AG20443 (cell line): ENCODE measurements around the gene SORCS2.
A peak's percentile ranks its signal among the peaks of the same experiment; 100 is the strongest.

ENCODE experiments used
- DNase-seq: peaks from one replicate; pipeline ENCODE4 v3.0.0; 2012; ENCODE audit warnings: low spot score, mixed read lengths

Gene SORCS2

DNA sequence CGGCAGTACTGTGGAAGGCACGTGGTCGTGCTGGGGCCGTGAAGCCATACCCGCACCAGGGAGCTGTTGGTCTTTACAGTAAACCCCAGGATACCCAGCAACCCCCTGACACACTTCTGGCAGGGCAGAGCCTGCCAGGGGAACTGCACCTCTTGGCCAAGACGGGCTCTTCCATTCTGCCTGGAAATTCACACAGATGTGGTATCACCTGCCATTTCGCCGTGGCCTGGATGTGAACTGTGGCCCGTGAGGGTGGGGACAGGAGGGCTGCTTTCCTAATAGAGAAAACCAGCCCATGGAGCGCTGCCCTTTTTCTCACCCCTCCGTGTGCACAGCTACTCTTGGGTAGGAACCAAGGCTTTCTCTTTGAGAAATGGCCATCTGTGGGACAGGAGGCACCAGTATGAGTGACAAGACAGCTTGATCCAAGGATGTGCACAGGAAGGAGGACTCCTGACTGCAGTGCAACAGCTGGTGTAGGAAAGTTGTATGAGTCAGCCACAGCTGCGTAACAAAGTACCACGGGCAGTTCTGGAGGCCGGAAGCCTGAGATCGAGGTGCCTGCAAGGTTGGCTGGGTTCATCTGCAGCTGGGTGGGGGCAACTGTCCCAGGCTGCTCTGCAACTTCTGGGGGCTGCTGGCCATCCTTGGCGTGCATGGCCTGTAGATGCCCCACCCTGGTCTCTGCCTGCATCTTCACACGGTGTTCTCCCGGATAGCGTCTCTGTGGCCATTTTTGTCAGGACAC lies 146.7 kb downstream of the SORCS2 start:
- no peak for DNase-seq

DNA sequence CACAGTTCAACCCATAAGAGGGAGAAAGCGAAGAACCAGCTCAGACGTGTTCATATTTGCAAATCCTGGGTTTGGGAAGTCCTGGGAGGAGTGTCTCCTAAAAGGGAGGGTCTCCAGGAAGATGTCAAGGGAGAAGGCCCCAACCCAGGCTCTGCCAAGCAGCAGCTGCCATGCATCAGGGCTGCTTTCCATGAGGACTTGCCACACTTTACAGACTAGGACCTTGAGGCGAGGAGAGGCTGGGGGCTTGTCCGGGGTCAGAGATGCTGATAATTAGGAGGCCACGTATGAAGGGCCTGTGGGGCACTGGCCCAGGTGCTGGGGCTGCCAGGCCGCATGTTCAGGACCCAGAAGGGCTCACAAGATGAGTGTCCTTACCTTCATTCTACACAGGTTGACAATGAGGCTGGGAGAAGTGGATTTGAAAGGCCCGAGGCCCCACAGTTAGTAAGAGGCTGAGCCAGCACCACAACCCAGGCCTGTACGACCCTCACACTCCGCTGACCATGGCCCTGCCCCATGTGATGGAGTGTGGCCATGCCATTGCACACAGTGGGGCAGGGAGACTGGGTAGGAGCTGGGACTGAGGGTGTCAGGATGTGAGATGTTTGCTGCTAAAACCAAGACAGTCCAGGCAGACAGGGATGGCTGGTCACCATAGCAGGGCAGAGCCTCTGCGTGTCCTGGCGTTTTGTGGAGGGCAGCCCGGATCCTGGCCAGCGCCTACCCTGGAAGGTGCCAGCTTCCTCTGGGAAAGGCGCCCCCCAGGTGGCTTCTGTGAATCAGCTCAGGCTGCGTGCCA lies 147.6 kb downstream of the SORCS2 start:
- DNase-seq = no peak

DNA sequence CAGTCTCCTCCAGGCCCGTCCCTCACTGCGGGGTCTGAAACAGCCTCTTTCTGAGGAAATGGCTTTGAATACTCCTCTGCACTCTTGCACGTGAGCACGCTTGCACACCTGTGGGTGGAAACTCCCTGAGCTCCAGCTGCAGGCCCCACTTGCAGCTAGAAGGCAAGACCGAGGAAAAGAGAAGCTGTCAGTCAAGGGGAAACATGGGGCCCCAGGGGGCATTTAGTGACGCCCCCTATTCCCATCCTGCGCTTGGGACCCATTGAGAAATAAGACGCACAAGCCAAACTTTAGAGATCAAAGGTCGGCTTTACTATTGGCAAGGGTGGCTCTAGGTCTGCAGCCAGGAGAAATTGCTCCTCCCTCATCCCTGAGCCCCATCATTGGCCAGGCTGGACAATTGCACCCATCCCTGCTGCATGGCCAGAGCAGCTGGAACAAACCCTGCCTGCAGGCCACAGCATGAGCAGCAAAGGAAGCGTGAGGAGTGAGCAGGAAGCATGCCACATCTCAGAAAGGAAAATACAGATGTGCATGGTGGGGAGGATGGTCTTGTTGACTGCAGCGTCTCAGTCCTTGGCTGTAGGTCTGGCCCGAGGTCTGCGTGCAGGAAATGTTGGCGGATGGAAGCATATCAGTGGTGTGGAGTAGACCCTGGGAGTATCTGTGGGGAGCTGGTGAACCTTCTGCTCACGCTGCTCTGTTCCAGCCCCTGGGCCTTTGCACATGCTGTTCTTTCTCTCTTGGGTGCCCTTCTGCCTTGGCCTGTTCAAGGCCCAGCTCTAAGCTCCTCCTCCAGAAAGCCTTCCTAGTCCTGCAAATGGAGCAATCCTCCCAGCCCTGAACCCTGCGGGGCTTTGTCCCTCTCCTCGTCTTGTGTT lies 148.5 kb downstream of the SORCS2 start:
- DNase-seq = no peak

DNA sequence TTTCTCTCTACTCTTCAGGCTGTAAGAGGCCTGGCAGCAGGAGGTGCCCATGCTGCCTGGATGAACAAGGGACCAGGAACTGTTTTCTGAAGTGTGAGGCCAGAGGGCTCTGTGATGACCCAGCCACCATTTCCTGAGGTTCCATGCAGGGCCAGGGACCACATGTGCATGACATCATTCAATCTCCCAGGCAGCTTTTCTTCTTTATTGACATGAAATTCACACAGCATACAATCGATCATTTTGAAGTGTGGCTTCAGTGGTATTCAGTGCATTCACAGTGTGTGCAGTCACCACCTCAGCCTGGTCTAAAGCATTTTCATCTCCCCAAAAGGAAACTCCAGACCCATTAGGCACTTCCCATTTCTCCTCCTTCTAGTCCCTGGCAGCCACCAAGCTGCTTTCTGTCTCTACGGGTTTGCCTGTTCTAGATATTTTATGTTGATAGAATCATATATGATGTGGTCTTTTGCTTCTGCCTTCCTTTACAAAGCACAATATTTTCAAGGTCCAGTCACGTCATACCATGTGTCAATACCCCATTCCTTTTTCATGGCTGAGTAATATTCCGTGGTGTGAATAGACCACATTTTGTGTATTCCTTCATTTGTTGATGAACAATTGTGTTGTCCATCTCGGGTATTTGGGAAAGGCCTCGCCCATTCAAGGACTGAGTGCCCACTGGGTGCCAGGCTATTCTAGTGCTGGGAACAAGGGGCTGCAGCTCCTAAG lies 149.3 kb downstream of the SORCS2 start:
- DNase-seq = peak; percentile 48

DNA sequence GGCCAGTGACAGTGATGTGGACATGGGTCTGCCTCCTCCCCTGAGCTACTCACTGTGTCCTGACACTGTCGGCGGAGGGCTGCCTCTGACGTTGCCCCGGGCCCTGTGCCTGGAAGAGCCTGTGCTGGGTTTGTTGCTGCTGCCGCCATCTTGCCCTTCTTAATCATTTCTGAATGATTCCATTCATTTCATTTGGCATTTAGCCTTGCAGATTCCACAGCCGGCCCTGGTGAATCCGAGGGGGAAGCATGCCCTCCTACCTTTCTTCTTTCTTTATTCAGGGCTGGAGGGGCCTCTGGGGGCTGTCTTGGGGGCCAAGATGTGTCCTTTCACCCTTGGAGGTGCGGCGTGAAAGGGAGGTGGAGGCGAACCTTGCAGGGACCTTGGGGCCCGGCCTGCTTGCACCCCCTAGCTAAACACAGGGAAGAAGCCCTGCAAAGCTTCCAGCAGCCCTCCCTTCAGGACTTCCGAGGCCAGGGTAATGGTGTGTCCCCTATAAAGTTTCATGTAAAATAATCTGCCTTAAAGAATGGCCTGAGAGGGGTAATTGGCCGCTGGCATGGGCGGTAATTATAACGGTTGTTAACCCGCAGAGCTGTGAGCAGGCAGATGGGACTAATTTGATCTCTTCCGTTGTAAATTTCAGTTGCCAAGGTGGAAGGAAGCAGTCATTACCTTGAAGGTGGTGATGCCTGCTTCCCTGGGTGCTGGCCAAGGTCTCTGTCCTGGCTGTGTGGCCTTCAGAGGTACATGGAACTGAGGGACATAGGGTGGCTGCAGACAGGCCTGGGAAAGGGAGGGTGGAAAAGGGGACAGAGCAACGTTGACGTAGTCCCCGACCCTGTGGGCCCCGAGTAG lies 150.1 kb downstream of the SORCS2 start:
- DNase-seq = no peak

DNA sequence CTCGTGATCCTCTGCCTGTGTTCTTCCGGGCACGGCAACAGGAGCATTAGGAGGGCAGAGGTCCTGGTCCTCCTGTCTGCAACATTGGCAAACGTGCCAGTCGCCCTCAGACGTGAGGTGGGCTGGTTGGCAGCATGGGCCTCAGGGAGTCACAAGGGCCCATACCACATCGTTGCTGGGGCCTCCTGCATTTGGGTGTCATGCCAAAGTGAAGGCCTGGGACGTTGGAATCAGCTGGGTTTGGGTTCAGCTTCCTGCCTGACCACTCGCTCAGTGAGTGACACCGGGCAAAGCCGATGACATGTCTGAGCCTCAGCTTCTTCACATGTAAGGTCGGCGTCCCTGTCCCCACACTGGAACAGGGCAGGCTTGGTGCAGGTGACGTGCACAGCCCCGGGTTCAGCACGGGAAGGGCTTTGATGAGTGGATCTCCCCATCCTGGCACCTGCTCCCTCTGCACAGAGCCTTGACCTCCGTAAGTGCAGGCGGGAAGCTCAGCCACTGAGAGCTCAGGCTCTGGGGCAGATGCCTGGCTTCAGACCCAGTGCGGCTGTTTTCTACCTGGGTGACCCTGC lies 150.8 kb downstream of the SORCS2 start:
- DNase-seq = no peak

DNA sequence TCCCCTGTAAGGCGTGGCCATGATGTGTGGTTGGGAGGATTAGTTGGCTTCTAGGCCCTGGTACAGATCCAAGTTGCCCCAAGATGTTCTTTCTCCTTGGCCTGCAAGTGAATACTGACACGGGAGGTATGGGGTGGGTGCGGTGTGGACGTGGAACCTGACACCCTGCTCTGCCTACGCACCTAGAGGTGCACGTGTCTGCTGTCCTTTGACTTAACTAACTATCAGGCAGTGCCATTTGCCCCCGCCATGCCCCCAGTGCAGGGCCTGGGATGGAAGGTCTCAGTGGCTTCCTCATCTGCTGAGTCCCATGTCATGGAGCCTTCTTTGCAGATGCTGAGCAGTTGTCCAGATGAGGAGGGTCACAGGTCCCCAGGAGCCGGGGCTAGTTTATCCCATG lies 151.6 kb downstream of the SORCS2 start:
- no peak for DNase-seq

DNA sequence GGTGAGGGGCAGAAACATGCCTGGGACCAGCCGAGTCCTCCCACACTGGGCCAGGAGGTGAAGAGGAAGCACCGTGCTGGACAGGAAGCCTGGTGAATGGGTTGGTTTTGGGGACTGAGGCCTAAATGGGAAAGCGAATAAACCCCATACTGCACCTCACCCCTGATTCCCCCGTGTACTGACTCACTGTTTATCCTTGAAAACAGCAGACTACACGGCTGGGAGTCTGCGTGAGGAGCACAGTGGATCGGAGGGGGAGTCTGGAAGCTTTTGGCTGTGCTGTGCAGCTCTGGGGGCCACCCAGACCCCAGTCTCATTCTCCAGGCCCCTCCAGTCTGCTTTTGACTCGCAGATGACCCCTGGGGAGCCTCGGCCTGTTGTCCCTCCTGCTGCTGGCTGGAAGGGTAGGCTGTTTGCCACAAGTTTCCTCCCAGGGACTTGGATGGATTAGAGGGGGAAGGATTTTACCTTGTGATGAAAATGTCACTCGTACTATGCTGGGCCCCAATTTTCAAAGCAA lies 152.4 kb downstream of the SORCS2 start:
- no peak for DNase-seq

DNA sequence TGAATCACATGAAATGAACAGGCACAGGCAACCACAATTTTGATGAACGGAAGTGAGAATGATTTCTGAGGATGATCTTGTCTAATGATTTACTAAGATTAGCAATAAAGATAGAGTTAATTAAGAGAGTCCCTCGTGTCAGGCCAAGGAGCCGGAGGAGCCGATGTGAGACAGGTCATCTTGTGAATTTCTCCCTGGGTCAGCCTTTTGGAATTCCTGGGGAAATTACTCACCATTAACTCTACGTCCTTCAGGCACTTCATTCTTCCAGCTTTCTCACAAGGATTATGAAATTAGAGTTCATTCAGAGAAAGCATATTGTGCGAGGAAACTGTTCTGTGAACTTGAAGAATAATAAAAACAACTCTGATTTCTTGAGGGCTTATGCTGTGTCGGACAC lies 155.6 kb downstream of the SORCS2 start:
- DNase-seq = peak; percentile 81

DNA sequence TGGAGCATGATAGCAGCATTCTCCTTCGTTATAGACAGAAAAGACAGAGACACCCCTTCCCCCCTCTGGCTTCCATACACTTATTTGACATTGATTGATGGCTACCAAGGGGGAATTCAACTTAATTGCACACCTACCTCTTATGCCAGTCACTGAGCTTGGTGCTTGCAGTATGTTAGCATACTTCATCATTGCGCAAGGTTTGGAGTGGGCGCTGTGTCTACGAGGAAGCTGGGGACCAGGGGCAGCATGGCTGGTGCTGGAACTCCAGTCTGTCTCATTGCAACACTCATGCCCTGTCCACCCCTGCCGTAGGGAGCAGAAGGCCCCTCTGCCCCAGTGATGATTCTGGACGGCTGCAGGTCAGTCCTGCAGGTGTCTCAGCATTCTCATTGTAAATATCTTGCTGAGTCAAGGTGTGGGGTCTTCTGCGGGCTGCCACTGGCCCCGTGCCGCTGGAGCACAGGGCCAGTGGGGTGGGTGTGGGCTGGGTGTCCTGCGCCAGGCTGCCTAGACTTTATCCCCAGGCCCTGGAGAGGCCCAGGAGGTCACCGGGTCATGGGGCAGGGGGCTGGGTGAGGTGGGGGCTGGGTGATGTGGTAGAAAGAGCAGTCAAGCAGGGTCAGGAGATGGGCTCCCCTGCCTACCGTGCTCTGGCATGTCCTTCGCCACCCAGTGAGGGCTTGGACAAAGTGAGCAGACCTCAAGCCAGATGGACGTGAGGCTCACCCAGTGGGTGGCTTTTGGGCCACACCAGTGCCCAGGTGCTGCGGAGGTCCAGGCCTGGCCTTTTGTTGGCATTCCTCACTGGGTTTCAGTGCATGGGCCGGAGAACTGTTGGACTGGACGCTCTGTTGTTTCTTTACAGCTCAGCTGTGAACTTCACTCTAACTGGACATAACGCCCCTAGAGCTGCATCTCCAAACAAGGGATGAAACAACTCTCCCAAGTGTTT lies 156.9 kb downstream of the SORCS2 start:
- DNase-seq = no peak

DNA sequence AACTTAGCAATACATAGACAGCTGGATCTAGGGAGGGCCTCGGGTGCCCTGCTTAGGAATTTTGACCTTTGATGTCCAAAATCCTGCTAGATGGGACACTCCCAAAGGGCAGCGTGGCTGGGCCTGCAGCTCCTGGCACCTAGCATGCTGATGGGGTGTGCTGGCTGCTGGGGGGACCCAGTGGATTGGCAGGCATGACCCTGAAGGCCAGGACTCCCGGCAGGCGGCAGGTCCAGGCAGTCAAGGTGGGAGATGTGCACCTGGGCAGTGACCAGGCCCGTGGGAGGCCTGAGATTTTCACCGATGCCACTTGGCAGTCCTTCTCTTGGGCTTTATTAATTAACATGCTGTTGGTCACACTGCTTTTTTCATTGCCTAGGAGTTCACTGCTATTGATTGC lies 158.1 kb downstream of the SORCS2 start:
- DNase-seq = no peak

DNA sequence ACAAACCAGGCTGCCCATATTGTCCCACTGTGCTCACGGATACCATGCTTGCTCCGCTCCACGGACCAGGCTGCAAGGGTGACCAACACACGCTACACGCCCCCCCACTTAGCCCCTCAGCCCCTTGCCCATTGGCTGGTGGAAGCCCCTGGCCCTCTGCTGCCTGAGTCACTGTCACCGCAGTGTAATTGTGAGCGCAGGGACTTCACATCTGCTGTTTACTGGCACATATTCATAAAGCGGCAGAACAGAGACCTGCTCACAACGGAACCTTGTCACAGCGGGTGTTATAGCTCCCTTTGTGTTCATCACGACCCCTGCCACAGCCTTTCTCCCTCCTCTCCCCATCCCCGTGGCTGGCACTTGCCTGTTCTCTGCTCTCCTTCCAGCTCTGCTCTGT lies 158.7 kb downstream of the SORCS2 start:
- DNase-seq = no peak

DNA sequence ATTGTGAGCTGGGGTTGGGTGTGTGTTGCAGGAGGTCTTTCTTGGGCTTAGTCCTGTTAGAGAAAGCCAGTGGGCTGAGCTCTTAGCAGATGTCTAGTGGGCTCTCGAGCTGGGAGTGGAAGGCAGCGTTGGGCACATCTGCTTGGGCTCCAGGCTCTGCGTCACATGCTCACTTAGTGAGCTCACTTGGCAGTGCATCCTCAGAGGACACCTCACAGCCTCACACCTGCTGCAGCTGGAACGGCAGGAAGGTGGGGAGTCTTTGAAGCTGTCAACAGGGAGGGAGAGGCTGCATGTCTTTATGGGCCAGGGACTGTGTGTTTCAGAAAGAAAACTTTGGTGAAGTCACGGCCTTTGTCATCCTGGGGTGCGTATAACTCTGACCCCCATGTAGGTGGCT lies 160.1 kb downstream of the SORCS2 start:
- no peak for DNase-seq

DNA sequence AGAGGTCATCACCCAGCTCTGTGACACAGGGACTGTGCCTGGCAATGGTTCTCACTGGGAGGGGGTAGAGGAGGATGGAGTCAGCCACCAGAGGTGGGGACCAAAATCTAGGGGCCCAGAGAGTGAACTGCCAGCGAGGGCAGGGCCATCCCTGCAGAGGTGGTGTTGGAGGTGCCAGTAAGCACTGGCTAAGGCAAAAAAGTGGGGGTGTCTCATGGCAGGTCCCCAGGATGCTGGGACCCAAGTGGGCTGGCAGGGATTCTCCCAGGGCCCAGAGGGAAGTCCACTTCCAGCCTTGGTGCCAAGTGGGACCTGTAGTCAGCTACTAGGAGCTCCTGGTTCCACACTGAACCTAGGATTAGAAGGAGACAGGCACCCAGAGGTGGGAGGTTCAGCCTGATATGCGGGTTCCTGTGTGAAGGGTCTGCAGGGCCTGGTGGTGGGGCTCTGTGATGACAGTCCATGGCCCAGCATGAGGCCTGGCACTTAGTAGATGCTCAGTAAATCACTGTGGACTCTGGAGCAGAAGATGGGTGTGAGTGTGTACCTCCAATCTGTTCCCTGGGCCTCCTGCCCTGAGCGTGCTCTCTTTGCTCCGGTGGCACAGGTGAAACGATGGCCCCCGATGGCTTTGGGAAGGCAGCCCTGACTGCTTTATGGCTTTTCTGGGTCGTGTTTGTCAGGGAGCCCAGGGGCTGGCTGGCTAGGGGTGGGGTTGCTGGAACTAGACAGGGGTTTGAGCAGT lies 160.9 kb downstream of the SORCS2 start:
- DNase-seq = no peak

DNA sequence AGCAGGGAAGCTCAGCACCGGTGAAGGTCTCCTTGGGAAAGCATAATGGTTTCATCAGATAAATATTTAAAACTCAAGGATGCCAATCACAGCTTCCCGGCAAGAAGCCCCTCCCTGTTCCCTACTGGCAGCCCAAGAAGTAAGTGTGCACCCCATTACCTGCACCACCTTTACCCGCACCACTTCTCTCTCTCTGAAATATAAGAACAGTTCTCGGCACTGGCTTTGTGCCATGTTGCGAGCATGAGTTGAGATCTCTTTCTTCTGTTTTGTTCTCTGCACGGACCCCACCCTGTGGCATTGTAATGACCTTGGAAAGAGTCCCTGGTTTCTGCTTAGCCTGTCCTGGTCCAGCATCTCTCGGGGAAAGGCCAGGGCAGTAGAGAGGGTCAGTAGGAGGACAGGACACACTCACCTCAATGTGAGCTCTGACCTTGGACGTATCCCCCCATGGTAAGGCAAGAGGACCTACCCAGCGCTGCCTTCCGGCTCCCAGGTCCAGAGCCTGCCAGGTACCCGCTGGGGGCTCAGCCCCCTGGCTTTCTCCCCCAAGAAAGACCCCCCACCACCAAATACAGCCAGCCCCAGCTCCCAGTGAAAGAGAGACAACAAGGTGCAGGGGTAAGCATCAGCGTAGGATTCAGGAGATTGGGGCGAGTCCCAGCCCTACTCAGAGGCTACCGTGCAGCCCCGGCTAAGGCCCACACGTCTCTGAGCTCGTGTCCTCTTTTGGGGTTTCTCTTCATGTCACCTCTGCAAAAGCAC lies 161.7 kb downstream of the SORCS2 start:
- no peak for DNase-seq

DNA sequence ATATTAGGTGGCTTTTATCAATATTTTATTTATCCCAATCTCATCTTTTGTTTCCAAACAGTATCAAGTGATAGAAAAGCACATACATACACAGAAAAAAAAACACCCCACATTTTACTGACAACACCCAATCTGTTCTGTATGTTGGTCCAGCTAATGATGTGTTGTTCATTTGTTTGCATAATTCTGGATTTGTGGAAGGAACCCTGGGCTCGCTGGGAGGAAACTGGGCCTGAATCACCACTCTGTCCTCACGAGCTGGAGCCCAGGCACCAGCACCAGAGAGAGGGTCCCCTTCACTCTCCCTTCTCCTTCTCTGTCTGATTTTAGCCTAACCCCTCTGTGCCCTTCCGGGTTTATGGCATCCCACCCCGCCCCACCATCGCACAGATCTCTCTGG lies 162.6 kb downstream of the SORCS2 start:
- DNase-seq = peak; percentile 55

DNA sequence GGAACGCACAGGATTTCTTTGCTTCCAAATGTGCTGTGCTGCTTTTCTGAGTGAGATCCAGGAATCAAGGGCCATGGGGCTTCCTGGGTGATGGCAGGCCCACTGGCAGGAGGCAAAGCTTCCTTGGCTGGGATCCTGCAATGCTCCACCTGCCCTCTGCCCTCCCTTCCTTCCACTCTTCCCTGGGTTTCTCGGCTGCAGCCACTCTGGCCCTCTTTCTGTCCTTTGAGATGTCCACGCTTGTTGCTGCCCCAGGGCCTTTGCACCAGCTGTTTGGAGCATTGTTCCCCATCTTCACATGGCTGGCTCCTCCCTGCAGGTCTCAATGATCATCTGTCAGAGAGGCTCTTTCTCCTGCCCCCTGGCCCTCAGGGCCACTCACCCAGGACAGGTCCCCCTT lies 163.5 kb downstream of the SORCS2 start:
- DNase-seq = no peak
